HepG2 (cell line): ENCODE results near the gene UTS2R. TPM values are rescaled to one million over a fixed set of nuclear protein-coding genes. Genes with fewer than 3 reads are reported as not detected.

Experiments
- CSRNP1 ChIP-seq: sonication (generic); formaldehyde crosslinking; IDR thresholded peaks from 2 replicates; pipeline ENCODE4 v1.8.1; 2023; ENCODE audit warnings: mild to moderate bottlenecking, missing genetic modification reagents
- EP300 ChIP-seq, 3 experiments: sonication (generic) in 1 of 3; formaldehyde crosslinking in 1 of 3; IDR thresholded peaks; 2 replicates each; pipeline versions ENCODE4 v1.5.1 to v1.6.1; 2011 to 2020; ENCODE audit warnings: low read depth in 2 of 3, low read length in 2 of 3, borderline replicate concordance in 1 of 3, improper control_type of control experiment in 1 of 3, mild to moderate bottlenecking in 1 of 3, missing genetic modification reagents in 1 of 3, moderate library complexity in 1 of 3
- ERF ChIP-seq: IDR thresholded peaks from 2 replicates; pipeline ENCODE4 v1.6.1; 2018; ENCODE audit warnings: missing biosample characterization, missing genetic modification reagents
- NCOA5 ChIP-seq: sonication (generic); formaldehyde crosslinking; IDR thresholded peaks from 2 replicates; pipeline ENCODE4 v1.4.0; 2020; ENCODE audit warnings: missing genetic modification reagents
- SOX6 ChIP-seq, 2 experiments: fragments of 450-650 bp in 1 of 2; sonication (generic) in 1 of 2; formaldehyde crosslinking in 1 of 2; IDR thresholded peaks; 2 replicates each; pipeline versions ENCODE4 v1.4.0 to v1.6.1; 2017 to 2020; ENCODE audit warnings: antibody characterized with exemption in 1 of 2, mild to moderate bottlenecking in 1 of 2, missing genetic modification reagents in 1 of 2
- TEAD2 ChIP-seq: sonication (generic); formaldehyde crosslinking; IDR thresholded peaks from 2 replicates; pipeline ENCODE4 v1.9.0; 2021; ENCODE audit warnings: missing genetic modification reagents
- TP53 ChIP-seq: sonication (generic); formaldehyde crosslinking; conservative IDR thresholded peaks from 2 replicates; pipeline ENCODE4 v1.4.0; 2020; ENCODE audit warnings: missing genetic modification reagents
- ZBED4 ChIP-seq: sonication (generic); formaldehyde crosslinking; IDR thresholded peaks from 2 replicates; pipeline ENCODE4 v1.4.0; 2020; ENCODE audit warnings: missing genetic modification reagents, borderline replicate concordance
- ZBTB1 ChIP-seq: sonication (generic); formaldehyde crosslinking; IDR thresholded peaks from 2 replicates; pipeline ENCODE4 v1.4.0; 2020; ENCODE audit warnings: missing genetic modification reagents, borderline replicate concordance
- ZBTB3 ChIP-seq: sonication (generic); formaldehyde crosslinking; IDR thresholded peaks from 2 replicates; pipeline ENCODE4 v1.4.0; 2020; ENCODE audit warnings: low read depth, mild to moderate bottlenecking, moderate library complexity, missing genetic modification reagents, borderline replicate concordance
- ZMAT3 ChIP-seq: sonication (generic); formaldehyde crosslinking; conservative IDR thresholded peaks from 2 replicates; pipeline ENCODE4 v1.7.0; 2021; ENCODE audit warnings: missing genetic modification reagents
- ZNF160 ChIP-seq: sonication (generic); formaldehyde crosslinking; IDR thresholded peaks from 2 replicates; pipeline ENCODE4 v1.8.0; 2022; ENCODE audit warnings: mild to moderate bottlenecking, inconsistent platforms, missing genetic modification reagents
- ZNF441 ChIP-seq: sonication (generic); formaldehyde crosslinking; IDR thresholded peaks from 2 replicates; pipeline ENCODE4 v1.7.0; 2021; ENCODE audit warnings: missing genetic modification reagents, borderline replicate concordance
- polyA plus RNA-seq, 8 experiments: library from polyadenylated mRNA; depleted of rRNA in 3 of 8; stranded (reverse) in 7 of 8; unstranded in 1 of 8; fragments of >200 nt; fragmentation: Illumina TruSeq in 4 of 8; extraction: Trizol in 4 of 8; gene quantifications; 2 replicates each; pipeline versions ENCODE4 v1.2.1 to v1.2.3, GENCODE V29; 2011 to 2016; ENCODE audit warnings: low read depth in 4 of 8, missing spikeins in 1 of 8, mixed read lengths in 1 of 8; ENCODE audit not compliant: insufficient read depth in 1 of 8
- total RNA-seq, 5 experiments: library from RNA; depleted of rRNA; stranded (reverse); fragments of >200 nt; fragmentation: Illumina TruSeq; extraction: Trizol; gene quantifications; 2 replicates each; pipeline ENCODE4 v1.2.3, GENCODE V29; 2016; ENCODE audit warnings: low read depth in 1 of 5
- TF ChIP-seq, protein P1 (sequence below): sonication (generic); formaldehyde crosslinking; IDR thresholded peaks from 2 replicates; pipeline ENCODE4 v1.9.0; 2021; ENCODE audit warnings: mild to moderate bottlenecking, missing genetic modification reagents

UTS2R gene
- total and polyA plus RNA-seq, 2 of the 13 experiments (the other 11 are each of a cell fraction or from before 2014, with no cell fraction given): 0.13 to 0.15 TPM

DNA sequence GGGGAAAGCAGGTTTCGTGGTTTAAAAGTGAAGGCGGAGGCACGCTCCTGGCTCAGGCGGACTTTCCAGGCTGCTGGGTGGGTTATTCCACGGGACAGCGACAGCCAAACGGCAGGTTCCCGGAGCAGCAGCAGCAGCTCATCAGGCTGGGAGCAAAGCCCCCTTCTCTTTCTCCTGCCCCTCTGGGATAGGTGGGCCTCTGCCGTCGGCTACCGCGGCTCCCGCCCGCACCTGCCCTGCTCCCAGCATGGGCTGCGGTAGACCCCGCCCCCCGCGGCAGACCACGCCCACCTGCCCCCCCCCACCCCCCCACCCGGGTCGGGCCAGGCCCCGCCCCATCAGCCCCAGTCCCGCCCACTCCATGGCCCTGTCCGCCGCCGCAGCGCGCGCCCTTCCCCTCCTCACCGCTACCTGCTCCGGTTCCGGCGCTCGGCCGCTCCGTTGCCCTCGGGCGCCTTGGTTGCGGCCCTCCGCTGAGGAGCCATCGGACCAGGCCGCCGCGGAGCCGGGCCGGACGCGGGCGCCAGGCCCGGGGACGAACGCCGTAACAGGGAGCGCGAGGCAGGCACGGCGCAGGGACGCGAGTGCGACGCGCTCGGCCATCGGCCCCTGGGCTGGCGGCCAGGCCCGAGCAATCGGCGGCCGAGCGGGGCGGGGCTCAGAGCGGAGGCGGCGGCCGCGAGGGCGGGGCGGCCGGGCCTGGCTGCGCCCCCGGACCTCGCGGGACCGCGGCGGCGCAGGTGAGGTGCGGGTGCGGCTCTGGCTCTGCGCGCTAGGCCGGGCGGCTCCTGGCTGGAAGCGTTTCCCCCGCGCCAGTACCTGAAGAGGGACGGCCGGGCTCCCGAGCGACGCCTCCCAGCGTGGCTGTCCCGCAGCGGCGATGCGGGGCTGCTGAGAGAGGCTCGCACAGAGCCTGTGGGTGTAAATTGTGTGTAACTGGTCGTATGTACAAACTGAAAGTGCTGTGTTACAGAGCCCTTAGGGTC is 46.7 kb downstream of the UTS2R start, which contains the start of the genes HEXD and OGFOD3 (continued):
- TF ChIP-seq ZNF160 (peak; percentile 93; the same call in 1 of the 2 replicates), TEAD2 (CRISPR knock-in tag) (no peak), TP53 (CRISPR knock-in tag) (no peak), ZBTB3 (CRISPR knock-in tag) (no peak), ERF (peak; percentile 49; the same call in 1 of the 2 replicates), CSRNP1 (CRISPR knock-in tag) (peak; percentile 82; the same call in 1 of the 2 replicates), NCOA5 (CRISPR knock-in tag) (no peak), ZBED4 (CRISPR knock-in tag) (no peak), ZNF441 (CRISPR knock-in tag) (peak; percentile 69; the same call in 1 of the 2 replicates), ZMAT3 (CRISPR knock-in tag) (peak; percentile 85; the same call in 1 of the 2 replicates), SOX6 (IDR thresholded peaks at IDR 0.05) (no peak), SOX6 (CRISPR knock-in tag; IDR thresholded peaks at IDR 0.05) (peak; percentile 27; the same call in 1 of the 2 replicates), EP300 (IDR thresholded peaks at IDR 0.05; ENCODE audit: low read depth in 2 of 2, low read length in 2 of 2) (peak in 1 of 2 experiments; percentile 28; a peak in 1 of 4 replicates), EP300 (CRISPR knock-in tag; IDR thresholded peaks at IDR 0.05; ENCODE audit: borderline replicate concordance) (no peak), ZBTB1 (no peak)
- TF ChIP-seq, protein P1, sequence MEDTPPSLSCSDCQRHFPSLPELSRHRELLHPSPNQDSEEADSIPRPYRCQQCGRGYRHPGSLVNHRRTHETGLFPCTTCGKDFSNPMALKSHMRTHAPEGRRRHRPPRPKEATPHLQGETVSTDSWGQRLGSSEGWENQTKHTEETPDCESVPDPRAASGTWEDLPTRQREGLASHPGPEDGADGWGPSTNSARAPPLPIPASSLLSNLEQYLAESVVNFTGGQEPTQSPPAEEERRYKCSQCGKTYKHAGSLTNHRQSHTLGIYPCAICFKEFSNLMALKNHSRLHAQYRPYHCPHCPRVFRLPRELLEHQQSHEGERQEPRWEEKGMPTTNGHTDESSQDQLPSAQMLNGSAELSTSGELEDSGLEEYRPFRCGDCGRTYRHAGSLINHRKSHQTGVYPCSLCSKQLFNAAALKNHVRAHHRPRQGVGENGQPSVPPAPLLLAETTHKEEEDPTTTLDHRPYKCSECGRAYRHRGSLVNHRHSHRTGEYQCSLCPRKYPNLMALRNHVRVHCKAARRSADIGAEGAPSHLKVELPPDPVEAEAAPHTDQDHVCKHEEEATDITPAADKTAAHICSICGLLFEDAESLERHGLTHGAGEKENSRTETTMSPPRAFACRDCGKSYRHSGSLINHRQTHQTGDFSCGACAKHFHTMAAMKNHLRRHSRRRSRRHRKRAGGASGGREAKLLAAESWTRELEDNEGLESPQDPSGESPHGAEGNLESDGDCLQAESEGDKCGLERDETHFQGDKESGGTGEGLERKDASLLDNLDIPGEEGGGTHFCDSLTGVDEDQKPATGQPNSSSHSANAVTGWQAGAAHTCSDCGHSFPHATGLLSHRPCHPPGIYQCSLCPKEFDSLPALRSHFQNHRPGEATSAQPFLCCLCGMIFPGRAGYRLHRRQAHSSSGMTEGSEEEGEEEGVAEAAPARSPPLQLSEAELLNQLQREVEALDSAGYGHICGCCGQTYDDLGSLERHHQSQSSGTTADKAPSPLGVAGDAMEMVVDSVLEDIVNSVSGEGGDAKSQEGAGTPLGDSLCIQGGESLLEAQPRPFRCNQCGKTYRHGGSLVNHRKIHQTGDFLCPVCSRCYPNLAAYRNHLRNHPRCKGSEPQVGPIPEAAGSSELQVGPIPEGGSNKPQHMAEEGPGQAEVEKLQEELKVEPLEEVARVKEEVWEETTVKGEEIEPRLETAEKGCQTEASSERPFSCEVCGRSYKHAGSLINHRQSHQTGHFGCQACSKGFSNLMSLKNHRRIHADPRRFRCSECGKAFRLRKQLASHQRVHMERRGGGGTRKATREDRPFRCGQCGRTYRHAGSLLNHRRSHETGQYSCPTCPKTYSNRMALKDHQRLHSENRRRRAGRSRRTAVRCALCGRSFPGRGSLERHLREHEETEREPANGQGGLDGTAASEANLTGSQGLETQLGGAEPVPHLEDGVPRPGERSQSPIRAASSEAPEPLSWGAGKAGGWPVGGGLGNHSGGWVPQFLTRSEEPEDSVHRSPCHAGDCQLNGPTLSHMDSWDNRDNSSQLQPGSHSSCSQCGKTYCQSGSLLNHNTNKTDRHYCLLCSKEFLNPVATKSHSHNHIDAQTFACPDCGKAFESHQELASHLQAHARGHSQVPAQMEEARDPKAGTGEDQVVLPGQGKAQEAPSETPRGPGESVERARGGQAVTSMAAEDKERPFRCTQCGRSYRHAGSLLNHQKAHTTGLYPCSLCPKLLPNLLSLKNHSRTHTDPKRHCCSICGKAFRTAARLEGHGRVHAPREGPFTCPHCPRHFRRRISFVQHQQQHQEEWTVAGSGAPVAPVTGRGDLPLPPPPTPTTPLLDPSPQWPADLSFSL (CRISPR knock-in tag): no peak
